Stimulated activated CD4-positive, alpha-beta T cell treated with anti-CD3 and anti-CD28 coated beads, Interleukin-4, amount 100 ng/mL, for 1 hour (primary cell): Measurements from ENCODE around the gene FERD3L.

Experiments
- DNase-seq: peaks from one replicate; pipeline ENCODE4 v3.0.0-alpha.2; 2020

Gene FERD3L

DNA sequence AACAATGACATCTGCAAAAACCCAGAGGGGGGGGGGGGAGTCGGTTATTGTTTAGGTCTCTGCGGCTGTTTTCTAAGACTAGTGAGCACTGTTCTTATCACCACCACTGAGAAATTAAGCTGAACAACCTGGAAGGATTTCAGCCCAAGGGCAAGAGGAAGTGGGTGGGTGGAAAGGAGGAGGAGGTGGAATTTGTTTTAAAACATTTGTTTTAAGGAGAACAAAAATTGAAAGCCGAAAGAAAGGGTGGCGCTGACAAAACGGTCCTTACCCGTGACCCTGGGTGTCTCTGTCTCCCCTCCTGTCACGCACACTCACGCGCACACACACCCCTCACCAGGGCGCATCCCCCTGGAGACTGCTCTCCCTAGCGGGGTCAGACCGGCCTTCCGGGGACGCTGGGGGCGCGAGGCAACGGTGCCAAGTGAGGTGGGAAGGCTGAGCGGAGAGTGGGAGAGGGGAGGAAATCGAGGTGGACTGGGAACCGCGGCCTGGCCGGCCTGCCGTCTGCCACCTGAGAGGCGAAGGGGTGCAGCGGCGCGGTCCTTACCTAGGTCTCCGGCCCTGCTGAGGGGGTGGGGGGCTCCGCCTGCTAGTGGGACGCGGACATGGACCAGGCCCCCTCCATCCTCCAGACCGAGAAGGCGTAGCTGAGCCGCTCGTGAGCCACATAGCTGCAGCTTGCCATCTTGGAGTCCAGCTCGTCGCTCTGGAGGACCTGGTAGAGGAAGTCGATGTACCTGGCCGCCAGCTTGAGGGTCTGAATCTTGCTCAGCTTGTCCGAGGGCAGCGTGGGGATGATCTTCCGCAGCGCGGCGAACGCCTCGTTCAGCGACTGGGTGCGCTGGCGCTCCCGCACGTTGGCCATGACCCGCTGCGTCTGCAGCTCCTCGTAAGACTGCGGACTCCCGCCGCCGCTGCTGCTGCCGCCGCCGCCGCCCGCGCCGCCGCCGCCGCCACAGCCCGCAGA lies 28.8 kb downstream of the FERD3L start:
- no peak for DNase-seq

DNA sequence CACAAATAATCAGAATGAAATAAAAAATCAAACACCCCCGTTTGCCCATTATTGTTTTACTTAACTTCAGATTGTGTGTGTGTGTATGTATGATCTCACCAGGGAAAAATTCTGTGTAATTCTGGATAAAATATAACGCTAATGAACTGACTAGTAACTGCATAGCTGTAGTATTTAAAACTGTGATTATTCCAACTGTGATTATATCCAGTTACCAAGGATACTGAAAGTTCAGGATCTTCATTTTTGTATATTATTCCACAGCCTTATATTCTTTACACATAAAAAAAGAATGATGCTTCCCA lies 30.7 kb downstream of the FERD3L start:
- no peak for DNase-seq

DNA sequence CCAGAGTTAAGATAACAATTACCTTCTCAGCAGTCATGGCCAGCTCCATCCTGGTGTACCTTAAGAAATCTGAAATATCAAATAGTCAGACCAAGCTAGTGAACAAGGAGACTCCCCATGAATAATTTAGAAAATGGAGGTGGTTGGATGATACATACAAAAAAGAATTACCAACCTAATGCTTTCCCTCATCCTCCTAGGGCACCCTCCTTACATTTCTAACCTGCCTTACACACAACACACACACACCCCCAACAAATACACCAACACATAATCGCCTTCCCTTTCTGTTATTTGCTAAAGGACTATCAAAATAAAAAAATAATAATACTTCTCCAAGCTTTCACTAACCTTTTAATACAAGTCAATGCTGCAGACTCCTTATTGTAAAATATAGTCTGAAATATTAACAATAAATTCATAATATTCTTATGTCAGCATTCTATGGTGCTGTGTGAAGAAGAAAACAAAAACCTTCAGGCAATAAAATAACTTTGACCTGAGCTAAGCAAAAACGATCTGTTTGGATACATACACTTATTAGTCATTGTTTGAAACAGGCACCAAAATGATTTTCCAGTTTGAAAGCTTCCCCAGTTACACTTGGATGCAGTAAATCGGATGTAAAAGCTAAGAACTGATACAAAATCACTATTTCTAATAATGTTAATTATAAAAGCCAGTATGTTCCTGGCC lies 31.2 kb downstream of the FERD3L start:
- no peak for DNase-seq

DNA sequence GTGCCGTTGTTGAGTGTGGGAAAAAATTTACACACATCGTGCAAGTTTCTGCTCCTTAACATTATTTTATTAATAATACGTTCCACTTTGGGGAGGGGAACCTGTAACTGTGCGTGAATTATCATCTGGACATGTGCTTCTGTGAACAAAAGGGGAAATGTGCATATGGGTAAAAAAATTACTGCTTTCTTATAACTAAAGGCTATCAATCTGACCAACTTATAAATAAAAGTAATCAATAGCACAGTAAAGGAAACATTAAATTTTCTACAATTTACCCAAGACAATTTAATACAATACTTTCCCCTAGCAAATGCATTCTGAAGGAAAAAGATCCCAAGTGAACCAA lies 32.2 kb downstream of the FERD3L start:
- DNase-seq: no peak

DNA sequence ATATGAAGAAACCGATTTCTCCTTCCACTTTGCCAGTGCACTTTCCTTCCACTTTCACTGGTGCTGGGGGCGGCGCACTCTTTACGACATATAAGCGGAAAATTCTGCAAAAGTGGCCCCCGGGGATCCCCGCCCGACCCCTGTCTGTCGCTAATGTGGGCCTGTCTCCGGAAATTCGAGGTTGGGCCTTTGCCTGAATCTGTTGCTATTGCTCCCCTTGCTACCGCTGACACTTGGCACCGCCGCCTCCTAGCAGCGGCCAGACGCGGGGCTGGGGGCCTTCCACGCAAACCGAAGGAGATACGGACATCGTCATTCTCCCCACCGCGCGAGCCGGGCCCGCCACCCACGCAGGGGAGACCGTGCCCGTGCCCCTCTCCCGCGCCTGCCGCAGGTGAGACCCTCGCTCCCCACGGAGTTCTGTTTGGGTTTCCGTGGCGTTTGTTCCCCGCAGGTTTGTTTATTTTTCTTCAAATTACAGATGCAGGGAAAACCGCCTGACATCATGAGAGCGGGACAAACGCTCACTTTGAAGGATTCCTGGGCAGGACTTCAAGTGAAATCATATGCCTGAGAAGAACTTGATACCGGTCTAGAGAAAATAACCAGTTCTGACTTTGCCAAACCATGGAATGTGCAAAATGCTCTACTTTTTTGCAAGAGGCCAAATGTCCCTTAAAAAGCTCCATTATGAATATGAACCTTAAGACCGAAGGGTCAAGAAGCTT lies 32.8 kb downstream of the FERD3L start:
- DNase-seq: no peak

DNA sequence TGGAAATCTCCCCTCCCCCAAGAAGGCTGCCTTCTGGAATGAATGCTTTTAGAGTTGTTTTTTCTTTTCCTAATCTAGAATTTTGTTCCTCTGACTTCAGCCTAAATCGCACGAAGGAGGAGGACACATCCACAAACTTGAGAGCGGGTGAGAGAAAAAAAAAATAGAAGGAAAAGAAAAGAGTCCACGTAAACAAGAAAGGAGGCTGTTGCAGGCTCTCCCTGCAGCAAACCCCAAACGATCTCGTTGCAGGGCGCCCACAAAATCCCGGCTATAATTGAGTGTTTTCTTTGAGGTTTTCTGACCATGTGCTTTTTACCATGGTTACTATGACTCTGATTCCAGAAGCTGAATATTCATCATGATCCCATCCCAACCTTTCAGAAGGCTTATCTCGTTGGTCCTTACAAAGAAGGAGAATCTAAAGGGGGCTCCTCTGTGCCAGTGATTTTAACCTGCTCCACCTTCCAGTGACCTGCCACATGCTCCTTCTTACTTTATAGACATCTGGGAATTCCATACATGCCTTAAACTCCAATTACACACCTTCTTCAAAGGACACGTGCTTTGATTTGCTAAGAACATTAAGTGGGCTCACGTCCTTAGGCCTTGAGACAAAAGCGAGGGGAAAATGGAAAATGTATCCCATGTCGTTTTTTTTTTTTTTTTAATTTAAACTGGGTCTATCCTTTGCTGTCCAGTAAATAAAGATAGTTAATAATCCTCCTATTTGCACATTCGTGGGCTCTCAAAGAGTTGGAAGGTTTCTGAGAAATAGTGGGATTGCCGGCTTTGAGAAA lies 33.5 kb downstream of the FERD3L start:
- no peak for DNase-seq

DNA sequence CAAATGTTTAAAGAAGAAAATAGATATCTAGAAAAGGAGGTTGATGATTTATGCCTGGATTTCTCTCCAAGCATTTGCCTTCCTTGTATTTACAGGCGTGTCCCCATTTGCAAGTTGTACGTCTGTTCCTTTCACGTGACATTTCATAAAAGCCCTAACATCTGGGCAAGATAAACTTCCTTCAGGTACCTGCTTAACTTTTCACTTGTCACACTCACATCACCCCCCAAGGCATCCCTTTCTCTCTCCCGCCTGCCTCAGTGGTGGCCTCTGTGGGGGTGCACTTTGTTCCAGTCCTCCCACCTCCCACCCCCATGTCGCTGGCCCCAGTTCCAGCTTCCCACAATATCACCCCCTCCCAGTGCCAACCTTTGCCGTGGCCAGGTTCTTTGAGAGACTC lies 34.4 kb downstream of the FERD3L start:
- no peak for DNase-seq

DNA sequence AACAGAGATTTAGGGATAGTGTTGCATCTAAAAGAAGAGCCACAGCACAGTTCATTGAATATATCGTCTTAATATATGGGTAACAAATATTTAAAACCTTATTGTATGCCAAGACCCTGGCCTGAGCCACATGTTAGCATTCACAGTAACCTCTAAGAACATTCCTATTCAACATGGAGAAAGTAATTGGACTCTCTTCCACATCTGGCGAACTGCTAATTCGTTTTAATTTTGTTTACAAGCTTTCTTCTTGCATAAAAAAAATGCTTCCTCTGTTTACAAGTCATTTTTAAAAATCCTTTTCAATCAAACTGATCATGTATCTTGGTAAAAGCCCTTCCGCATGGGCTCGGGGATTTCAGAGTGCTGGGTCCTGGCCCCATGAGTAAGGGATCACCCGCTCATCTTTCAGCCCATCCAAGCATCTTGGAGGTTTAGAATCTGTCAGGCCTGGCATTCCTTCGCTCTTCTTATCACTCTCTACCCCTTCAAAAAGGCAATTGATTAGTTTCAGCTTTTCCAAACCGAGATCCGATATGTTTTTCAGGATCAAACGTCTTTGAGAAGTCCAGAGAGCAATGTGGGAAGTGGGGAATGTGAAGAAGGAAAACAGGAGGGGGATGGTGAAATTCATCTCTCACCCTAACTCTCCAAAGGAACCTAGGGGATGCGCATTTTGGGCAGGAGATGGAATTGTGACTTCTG lies 35.0 kb downstream of the FERD3L start:
- DNase-seq: no peak

DNA sequence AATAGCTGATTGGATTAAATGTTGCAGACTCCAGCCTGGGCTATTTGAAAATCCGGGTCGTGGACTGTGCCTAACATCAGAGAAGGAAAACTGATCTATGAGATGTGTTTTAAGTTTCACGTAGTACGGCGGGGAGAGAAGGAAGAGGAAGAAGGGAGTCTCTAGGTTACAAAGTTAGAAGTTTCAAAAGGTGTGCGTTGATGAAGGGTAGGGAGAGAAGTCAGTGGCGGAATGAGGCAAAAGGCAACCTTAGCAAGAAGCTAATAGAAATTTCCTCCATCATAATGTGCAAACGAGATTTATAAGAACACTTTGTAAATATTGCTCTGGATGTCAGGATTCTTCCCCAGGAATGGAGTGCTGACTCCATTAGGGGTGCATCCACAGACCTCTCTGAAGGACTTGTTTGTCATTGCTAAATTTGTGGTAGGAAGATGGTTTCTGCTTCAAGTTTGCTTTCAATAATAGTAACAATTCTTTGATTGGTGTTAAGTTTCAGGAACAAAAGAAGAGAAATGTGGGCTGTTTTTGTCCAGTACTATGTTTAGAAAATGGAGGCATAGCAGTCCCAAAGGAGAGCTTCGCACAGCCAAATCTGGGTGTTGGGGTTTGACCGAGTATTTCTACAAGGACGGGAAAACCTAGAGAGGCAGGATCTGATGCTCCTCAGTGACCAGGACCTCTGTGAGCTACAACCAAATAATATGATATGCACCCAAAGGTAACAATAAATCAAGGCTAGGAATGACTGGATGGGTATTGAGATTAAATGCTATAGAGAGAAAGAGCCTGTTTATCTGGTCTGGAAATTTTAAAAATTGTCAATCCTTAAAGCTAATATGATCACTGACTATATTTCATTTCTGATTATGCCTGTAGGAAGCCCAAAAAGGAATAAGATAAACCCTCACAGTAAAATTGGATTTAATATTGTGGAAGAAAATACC lies 35.9 kb downstream of the FERD3L start:
- no peak for DNase-seq

DNA sequence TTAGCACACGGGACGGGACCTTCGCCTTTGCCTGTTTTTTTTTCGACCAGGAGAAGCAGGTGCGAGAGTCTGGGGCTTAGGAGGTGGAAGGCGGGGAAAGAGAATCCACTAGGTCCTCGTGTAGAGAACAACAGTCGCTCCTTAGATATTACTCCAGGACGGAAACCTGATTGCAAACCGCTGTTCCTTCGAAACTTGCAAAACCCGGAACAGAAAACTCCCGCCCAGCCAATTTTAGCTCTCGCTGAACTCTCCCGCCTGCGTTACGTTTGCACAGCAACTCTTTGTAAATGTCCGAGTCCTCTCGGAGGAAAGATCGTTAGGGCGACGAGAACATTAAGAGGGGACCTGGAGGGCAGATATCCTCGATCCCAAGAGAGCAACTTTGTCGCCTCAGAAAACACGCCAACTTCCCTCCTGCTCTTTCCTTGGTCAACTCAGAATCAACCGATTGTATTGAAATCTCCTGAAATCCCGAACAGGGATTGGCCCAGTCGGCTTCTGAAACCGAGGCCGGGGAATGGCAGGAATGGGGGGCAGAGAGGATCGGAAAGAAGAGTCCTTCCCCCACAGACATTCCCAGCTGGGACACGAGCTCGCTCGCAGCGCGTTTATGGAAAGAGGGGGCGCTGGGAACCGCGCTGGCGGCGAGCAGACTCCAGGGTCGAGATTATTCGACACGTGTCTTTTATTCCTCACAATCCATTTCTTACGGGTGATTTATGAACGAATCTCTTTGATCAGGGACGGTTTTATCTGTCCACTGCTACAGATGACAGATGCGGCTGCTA lies 37.7 kb downstream of the FERD3L start:
- DNase-seq: no peak

DNA sequence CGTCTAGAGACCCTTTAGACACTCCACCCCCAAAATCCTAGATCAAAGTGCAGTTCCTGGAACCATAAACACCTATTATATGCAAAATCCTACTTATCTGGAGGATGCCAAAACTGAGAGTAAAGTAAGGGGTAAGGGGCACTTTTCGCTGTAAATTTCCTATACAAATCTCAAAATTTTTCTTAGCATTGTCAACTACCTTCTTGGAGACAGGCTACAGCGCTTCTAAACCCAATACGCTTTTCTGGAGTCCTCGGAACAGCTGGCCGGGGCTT lies 38.2 kb downstream of the FERD3L start:
- DNase-seq: no peak

DNA sequence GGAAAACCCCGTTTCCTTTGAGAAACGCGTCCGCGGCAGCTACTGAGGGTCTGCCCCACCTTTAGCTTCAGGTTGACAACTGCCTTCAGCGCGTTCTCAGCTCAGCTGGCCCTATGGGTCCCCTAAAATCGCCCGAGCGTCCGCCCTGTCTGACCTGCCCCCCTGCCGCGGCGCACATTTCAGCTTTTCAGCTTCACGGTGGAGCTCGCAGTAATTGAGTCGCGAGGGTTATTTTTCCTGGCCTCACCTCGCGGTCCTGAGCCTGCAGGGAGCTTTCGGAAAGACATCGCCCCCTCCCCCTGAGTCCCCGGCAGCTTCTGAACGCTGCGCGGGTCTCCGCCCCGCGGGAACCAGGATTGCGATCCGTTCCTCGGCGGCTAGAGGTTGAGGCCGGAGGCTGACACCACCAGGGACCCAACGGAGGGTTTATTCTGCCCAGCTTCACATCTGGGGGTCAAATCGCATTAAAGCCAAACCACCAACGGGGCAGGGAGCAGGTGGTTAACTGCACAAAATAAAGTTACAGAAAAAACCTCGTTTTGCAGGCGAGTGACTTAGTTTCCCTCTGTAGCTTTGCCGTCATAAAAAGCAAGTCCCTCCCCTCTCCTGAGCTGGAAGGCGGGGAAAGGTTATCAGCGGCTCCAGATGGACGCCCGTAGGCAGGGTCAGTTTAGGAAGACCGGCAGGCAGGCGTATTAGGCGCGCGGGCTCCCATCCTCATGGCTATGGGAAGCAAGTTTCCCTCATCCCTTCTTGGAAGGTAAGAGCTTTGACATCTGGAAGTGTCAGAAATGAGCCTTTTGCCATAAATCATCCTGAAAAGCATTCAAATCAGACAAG lies 38.8 kb downstream of the FERD3L start:
- no peak for DNase-seq

DNA sequence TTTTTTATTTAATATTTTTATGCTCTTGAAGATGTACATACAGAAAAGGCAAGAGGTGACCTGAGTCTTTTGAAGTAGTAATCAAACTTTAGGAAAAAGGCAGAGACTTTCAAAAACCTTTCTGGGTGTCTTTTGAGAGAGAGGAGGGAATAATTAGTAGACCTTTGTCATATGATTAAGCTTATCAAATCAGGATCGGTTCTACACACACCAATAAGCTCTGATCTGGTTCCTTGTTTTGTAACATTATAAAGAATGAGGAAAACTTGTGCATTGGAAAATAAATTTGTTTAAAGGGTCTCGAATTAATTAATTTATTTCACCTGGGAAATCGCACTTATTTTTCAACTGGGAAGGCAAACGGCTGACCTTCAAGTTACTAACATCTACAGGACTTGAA lies 39.7 kb downstream of the FERD3L start:
- DNase-seq: no peak

DNA sequence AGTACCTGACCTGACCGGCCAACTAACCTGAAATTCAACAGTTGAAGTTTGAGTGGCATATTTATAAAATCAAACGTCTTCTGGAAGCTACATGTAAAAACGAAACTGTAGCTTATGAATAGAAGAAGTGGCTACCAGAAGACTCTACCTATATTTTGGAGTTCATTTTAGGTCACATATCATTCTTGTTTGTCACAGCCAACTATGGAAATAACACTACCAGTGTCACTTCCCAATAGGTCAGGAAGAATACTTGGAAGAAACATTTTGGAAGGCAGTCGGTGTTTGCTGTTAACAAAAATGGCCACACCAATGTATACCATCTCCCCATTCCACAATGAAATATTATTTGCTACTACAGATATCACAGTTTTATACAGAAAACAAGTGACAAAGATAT lies 40.4 kb downstream of the FERD3L start:
- DNase-seq: no peak

DNA sequence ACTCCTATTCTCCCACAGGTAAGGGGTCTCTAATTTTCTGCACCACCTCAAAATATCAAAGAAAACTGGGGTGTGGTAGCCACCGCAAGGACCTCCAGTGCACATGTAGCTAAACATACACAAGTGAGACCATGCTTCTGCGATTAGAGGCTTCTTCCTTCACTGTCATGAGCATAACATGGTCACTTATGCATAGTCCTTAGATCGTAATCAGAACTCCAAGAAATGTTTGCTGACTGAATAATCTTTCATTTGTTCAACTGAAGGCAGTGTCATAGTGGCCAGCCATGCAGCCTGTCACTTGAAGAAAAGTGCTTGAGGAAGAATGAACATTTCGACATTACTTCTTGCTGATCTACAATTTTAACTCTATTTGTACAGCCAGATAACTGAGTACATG lies 42.3 kb downstream of the FERD3L start:
- no peak for DNase-seq

DNA sequence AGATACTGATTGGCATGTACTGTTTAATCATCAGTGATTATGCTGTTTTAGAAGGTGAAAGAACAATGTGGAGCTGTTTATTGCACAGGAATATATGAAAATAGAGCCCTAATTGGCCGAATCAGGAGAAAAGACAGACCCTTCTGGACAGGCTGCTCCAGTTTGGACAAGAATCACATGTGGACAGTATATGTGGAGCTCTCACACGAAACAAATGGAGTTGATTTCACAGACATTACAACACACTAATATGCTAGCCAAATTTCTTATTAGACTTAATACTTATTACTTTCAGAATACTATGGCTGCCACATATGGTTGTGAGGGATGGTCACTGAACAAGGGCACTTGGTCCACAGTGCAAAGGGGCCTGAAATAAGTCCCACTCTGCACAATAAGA lies 43.3 kb downstream of the FERD3L start:
- DNase-seq: no peak

DNA sequence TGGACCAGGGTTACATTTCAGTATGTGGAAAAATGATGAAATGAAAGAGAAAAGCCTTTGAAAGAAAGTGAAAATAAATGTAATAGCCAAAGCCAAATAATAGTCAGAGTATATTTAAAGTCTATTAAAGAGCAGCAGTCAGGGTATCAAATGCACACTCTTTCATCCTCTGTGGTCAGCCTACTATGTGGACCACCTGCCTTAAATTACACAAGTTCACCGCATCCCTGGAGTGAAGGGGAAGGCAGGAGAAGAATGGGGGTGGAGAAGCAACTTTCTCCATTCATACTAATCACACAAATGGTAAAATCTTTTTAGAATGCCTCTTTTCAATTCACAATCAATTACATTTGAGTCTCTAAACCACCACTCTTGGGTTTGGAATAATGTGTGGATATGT lies 43.7 kb downstream of the FERD3L start:
- DNase-seq: no peak

DNA sequence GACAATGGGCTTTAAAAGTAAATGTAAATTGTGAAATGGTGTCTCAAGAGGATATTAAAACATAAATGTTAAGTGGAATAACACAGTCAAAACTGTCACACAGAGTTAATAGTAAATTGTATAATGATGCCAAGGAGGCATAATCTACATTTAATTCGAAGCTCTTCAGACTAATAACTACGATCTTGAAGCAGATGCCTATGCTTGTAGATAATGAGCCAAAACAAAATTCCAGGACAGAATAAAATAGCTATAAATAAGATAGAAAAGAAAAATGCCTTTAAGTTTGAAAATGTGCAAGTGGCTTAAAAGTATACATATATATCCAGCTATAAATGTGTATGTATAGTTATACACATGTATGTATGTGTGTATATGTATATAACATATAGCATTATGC lies 45.3 kb downstream of the FERD3L start:
- no peak for DNase-seq

DNA sequence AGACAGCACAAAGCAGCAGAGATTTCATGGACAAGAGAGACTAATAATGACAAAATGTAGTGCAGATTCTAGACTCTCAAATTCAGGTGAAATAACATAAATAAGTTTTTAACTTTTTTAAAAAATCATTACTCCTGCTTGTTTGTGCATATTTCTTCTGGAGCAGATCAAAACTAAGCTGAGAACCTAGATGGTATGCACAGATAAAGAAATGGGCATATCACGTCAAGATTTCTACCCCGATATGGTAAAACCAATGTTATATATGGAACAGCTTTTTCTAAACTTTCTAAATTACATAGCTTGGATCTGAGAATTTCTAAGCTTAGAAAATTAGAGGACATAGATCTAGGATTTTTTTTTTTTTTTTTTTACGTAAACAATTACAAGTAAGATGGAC lies 46.0 kb downstream of the FERD3L start:
- no peak for DNase-seq

DNA sequence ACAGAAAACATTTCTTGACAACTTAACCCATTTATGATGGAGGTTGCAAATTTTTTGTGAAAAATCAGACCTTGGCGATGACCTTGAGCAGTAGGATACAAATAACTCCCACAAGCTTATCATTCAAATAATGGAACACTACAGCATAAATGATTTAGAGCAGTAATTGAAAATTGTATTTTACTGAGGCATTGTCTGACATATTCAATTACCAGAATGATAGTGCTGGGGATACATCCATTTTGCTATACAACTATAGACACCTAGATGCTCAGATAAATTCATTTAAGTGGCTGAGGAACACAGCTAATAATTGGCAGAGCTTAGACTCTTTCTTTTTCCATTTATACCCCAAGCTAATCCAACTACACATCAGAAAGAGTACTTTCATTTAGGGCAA lies 46.7 kb downstream of the FERD3L start:
- DNase-seq: no peak
